ENCODE data around the gene MAPKAP1.

The MAPKAP1 gene

DNA sequence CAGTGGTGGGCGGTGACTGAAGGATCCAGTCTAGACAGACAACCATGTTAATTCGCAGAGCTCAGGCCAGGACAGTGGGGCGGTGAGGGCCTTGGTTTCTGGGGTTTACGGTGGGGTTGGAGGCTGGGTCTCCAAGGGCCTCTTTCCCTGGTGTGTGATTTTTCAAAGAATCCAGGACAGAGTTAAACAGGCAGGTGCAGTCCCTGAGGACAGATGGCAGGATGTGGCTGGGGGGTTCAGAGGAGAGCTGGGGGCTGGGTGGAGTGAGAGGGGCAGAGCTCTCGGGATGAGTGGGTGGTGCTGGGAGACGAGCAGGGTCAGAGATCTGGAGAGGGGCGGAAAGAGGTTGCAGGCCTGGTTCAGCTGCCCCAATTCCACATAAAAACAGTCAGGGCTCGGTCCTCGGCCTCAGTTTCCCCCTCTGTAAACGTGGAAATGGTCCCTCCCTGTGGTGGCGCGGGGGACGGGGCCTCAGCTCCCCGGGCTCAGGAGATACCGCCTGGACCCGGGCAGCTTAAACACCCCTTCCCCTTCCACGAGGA is 299.5 kb downstream of the MAPKAP1 start:
- ATAC-seq: peak; percentile 42
- TF ChIP-seq TOX (CRISPR knock-in tag; IDR thresholded peaks at IDR 0.05; ENCODE audit: borderline replicate concordance) (no peak), RARB (CRISPR knock-in tag; IDR thresholded peaks at IDR 0.05) (no peak), ZNF565 (CRISPR knock-in tag; conservative IDR thresholded peaks at IDR 0.05; ENCODE audit: low read depth) (no peak), ZNF70 (CRISPR knock-in tag; IDR thresholded peaks at IDR 0.05) (no peak), BACH2 (CRISPR knock-in tag; IDR thresholded peaks at IDR 0.05; ENCODE audit: borderline replicate concordance) (no peak), GLIS3 (CRISPR knock-in tag; IDR thresholded peaks at IDR 0.05) (no peak), OSR1 (CRISPR knock-in tag; IDR thresholded peaks at IDR 0.05) (no peak), ZFP3 (CRISPR knock-in tag; IDR thresholded peaks at IDR 0.05) (no peak), ZNF8 (CRISPR knock-in tag; IDR thresholded peaks at IDR 0.05) (no peak), CSDC2 (CRISPR knock-in tag; IDR thresholded peaks at IDR 0.05) (no peak), ZC3H10 (CRISPR knock-in tag; IDR thresholded peaks at IDR 0.05) (no peak), PPARA (CRISPR knock-in tag; IDR thresholded peaks at IDR 0.05; ENCODE audit: borderline replicate concordance) (no peak), ISL1 (CRISPR knock-in tag; IDR thresholded peaks at IDR 0.05) (no peak), ARNTL (CRISPR knock-in tag; IDR thresholded peaks at IDR 0.05; ENCODE audit: borderline replicate concordance, low read depth) (no peak)
- TF ChIP-seq, protein P1, sequence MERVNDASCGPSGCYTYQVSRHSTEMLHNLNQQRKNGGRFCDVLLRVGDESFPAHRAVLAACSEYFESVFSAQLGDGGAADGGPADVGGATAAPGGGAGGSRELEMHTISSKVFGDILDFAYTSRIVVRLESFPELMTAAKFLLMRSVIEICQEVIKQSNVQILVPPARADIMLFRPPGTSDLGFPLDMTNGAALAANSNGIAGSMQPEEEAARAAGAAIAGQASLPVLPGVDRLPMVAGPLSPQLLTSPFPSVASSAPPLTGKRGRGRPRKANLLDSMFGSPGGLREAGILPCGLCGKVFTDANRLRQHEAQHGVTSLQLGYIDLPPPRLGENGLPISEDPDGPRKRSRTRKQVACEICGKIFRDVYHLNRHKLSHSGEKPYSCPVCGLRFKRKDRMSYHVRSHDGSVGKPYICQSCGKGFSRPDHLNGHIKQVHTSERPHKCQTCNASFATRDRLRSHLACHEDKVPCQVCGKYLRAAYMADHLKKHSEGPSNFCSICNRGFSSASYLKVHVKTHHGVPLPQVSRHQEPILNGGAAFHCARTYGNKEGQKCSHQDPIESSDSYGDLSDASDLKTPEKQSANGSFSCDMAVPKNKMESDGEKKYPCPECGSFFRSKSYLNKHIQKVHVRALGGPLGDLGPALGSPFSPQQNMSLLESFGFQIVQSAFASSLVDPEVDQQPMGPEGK (CRISPR knock-in tag; IDR thresholded peaks at IDR 0.05; ENCODE audit: borderline replicate concordance): no peak
- TF ChIP-seq, protein P2, sequence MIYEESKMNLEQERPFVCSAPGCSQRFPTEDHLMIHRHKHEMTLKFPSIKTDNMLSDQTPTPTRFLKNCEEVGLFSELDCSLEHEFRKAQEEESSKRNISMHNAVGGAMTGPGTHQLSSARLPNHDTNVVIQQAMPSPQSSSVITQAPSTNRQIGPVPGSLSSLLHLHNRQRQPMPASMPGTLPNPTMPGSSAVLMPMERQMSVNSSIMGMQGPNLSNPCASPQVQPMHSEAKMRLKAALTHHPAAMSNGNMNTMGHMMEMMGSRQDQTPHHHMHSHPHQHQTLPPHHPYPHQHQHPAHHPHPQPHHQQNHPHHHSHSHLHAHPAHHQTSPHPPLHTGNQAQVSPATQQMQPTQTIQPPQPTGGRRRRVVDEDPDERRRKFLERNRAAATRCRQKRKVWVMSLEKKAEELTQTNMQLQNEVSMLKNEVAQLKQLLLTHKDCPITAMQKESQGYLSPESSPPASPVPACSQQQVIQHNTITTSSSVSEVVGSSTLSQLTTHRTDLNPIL (CRISPR knock-in tag; IDR thresholded peaks at IDR 0.05; ENCODE audit: low read depth): no peak
- TF ChIP-seq, protein P3, sequence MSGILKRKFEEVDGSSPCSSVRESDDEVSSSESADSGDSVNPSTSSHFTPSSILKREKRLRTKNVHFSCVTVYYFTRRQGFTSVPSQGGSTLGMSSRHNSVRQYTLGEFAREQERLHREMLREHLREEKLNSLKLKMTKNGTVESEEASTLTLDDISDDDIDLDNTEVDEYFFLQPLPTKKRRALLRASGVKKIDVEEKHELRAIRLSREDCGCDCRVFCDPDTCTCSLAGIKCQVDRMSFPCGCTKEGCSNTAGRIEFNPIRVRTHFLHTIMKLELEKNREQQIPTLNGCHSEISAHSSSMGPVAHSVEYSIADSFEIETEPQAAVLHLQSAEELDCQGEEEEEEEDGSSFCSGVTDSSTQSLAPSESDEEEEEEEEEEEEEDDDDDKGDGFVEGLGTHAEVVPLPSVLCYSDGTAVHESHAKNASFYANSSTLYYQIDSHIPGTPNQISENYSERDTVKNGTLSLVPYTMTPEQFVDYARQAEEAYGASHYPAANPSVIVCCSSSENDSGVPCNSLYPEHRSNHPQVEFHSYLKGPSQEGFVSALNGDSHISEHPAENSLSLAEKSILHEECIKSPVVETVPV (CRISPR knock-in tag; IDR thresholded peaks at IDR 0.05): no peak
- TF ChIP-seq, protein P4, sequence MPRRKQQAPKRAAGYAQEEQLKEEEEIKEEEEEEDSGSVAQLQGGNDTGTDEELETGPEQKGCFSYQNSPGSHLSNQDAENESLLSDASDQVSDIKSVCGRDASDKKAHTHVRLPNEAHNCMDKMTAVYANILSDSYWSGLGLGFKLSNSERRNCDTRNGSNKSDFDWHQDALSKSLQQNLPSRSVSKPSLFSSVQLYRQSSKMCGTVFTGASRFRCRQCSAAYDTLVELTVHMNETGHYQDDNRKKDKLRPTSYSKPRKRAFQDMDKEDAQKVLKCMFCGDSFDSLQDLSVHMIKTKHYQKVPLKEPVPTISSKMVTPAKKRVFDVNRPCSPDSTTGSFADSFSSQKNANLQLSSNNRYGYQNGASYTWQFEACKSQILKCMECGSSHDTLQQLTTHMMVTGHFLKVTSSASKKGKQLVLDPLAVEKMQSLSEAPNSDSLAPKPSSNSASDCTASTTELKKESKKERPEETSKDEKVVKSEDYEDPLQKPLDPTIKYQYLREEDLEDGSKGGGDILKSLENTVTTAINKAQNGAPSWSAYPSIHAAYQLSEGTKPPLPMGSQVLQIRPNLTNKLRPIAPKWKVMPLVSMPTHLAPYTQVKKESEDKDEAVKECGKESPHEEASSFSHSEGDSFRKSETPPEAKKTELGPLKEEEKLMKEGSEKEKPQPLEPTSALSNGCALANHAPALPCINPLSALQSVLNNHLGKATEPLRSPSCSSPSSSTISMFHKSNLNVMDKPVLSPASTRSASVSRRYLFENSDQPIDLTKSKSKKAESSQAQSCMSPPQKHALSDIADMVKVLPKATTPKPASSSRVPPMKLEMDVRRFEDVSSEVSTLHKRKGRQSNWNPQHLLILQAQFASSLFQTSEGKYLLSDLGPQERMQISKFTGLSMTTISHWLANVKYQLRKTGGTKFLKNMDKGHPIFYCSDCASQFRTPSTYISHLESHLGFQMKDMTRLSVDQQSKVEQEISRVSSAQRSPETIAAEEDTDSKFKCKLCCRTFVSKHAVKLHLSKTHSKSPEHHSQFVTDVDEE (CRISPR knock-in tag; IDR thresholded peaks at IDR 0.05): no peak

DNA sequence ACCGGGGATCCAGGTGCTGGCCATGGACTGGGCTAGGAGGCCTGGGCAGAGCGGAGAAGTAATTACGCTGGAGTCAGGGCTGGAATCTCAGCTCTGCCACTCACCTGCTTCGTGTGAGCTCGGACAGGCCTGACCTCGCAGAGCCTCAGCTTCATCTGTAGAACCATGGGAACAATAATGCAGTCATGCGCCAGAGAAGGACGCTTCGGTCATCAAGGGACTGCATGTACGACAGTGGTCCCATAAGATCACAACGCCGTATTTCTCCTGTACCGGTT is 300.3 kb downstream of the MAPKAP1 start:
- TF ChIP-seq, protein P2 (CRISPR knock-in tag; IDR thresholded peaks at IDR 0.05; ENCODE audit: low read depth): no peak
- TF ChIP-seq OSR1 (CRISPR knock-in tag; IDR thresholded peaks at IDR 0.05) (no peak), TOX (CRISPR knock-in tag; IDR thresholded peaks at IDR 0.05; ENCODE audit: borderline replicate concordance) (no peak), ZNF565 (CRISPR knock-in tag; conservative IDR thresholded peaks at IDR 0.05; ENCODE audit: low read depth) (no peak), RARB (CRISPR knock-in tag; IDR thresholded peaks at IDR 0.05) (no peak), ZFP3 (CRISPR knock-in tag; IDR thresholded peaks at IDR 0.05) (no peak), ZC3H10 (CRISPR knock-in tag; IDR thresholded peaks at IDR 0.05) (no peak), BACH2 (CRISPR knock-in tag; IDR thresholded peaks at IDR 0.05; ENCODE audit: borderline replicate concordance) (no peak), CSDC2 (CRISPR knock-in tag; IDR thresholded peaks at IDR 0.05) (no peak), ZNF8 (CRISPR knock-in tag; IDR thresholded peaks at IDR 0.05) (no peak), TCF4 (CRISPR knock-in tag; IDR thresholded peaks at IDR 0.05; ENCODE audit: borderline replicate concordance) (no peak), ISL1 (CRISPR knock-in tag; IDR thresholded peaks at IDR 0.05) (no peak), GLIS3 (CRISPR knock-in tag; IDR thresholded peaks at IDR 0.05) (no peak), ZFP30 (CRISPR knock-in tag; IDR thresholded peaks at IDR 0.05) (no peak), SNAI2 (CRISPR knock-in tag; IDR thresholded peaks at IDR 0.05) (no peak)
- TF ChIP-seq, protein P5, sequence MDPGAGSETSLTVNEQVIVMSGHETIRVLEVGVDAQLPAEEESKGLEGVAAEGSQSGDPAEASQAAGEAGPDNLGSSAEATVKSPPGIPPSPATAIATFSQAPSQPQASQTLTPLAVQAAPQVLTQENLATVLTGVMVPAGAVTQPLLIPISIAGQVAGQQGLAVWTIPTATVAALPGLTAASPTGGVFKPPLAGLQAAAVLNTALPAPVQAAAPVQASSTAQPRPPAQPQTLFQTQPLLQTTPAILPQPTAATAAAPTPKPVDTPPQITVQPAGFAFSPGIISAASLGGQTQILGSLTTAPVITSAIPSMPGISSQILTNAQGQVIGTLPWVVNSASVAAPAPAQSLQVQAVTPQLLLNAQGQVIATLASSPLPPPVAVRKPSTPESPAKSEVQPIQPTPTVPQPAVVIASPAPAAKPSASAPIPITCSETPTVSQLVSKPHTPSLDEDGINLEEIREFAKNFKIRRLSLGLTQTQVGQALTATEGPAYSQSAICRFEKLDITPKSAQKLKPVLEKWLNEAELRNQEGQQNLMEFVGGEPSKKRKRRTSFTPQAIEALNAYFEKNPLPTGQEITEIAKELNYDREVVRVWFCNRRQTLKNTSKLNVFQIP (CRISPR knock-in tag; IDR thresholded peaks at IDR 0.05; ENCODE audit: borderline replicate concordance, low read depth): no peak
- TF ChIP-seq, protein P1 (CRISPR knock-in tag; IDR thresholded peaks at IDR 0.05; ENCODE audit: borderline replicate concordance): no peak
- TF ChIP-seq, protein P3 (CRISPR knock-in tag; IDR thresholded peaks at IDR 0.05): no peak
- no peak for ATAC-seq
